ENCODE measurements around the gene ICAM2. TPM values are rescaled to one million over a fixed set of nuclear protein-coding genes. Genes with fewer than 3 reads are reported as not detected.
A peak's percentile ranks its signal among the peaks of the same experiment; 100 is the strongest.

The ICAM2 gene
- total and polyA plus RNA-seq, 9 donors, result 6.8 to 34.2 (median 19.9) TPM

DNA sequence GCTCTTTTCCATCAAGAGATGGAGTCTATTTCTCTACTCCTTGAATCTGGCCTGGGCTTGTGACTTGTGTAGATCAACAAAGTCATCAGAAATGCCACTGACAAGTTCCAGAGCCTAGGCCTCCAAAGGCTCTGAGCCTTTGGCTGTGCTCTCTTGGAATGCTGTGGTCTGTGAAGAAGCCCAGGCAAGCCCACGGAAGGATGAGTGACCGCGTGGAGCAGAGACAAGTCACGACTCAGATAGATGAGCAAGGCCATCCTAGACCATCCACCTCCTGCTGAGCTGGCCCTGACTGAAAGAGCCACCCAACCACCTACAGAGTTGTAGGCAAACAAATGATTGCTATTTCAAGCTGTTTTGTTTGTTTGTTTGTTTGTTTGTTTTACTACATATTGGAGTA is 11.6 kb upstream of the ICAM2 start:
- Histone ChIP-seq H3K4me1 (ENCODE audit: insufficient read depth) (no peaks in the 10 kb centered on the region), H3K36me3 (no peaks in the 10 kb centered on the region), H3K9me3 (no peaks in the 10 kb centered on the region), H3K4me3 (no peak overlapping the region), H3K27me3 (no peaks in the 10 kb centered on the region), H3K27ac (no peak overlapping the region)
- 82 to 93% (median 90%) methylated on average over 4 of the region's 4 CpGs for WGBS, 3 donors
- intact Hi-C loops (cut with DNase I), result no loop called here
- no peak for DNase-seq
- TF ChIP-seq EP300 (IDR thresholded peaks at IDR 0.05), result no peak
- no peak for TF ChIP-seq POLR2A (IDR thresholded peaks at IDR 0.05)
- TF ChIP-seq, protein P1, sequence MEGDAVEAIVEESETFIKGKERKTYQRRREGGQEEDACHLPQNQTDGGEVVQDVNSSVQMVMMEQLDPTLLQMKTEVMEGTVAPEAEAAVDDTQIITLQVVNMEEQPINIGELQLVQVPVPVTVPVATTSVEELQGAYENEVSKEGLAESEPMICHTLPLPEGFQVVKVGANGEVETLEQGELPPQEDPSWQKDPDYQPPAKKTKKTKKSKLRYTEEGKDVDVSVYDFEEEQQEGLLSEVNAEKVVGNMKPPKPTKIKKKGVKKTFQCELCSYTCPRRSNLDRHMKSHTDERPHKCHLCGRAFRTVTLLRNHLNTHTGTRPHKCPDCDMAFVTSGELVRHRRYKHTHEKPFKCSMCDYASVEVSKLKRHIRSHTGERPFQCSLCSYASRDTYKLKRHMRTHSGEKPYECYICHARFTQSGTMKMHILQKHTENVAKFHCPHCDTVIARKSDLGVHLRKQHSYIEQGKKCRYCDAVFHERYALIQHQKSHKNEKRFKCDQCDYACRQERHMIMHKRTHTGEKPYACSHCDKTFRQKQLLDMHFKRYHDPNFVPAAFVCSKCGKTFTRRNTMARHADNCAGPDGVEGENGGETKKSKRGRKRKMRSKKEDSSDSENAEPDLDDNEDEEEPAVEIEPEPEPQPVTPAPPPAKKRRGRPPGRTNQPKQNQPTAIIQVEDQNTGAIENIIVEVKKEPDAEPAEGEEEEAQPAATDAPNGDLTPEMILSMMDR (IDR thresholded peaks at IDR 0.05), result no peak

DNA sequence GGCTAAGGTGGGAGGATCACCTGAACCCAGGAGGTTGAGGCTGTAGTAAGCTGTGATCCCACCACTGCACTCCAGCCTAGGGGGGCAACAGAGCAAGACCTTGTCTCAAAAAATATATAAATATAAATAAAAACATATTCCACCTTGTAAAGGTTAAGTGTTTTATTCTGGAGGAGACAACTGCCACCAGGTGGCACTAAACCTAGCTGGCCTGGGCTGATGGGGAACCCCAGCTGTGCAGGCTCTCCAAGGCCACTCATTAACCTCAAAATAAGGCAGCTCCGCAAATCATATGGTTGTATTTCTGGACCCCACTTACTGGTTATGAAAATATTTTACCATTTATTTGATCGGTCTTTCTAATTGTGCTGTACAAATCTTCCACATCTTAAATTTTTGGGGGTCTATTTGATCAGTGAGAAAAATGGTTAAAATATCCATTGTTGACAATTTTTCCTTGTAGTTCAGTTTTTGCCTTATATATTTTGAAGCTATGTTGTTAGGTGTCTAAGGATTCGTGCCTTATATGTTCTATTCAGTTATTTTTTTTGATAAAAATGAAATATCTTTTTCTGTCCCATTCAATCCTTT is 8.5 kb upstream of the ICAM2 start:
- Histone ChIP-seq H3K9me3 (no peaks in the 10 kb centered on the region), H3K4me3 (no peak overlapping the region), H3K27ac (no peak overlapping the region), H3K4me1 (ENCODE audit: insufficient read depth) (peaks cover 7% of the 10 kb centered on the region), H3K36me3 (no peaks in the 10 kb centered on the region), H3K27me3 (no peaks in the 10 kb centered on the region)
- TF ChIP-seq EP300 (IDR thresholded peaks at IDR 0.05) (no peak), POLR2A (IDR thresholded peaks at IDR 0.05) (no peak)
- TF ChIP-seq, protein P1 (IDR thresholded peaks at IDR 0.05), result peak; percentile 32 to 41 (median 39)
- intact Hi-C loops (cut with DNase I), result loop anchor here in 3 of 4 donors (5.0 to 10.0 kb wide), 4 partner anchors 103 to 253 kb away; partner anchors contain the start of genes ERN1 (in 3 of the 3), CSHL1 (in 1 of the 3) and GH1 (in 1 of the 3)
- DNase-seq, result peak in 3 of 5 donors; percentile 57 to 62 (median 60)
- WGBS, 3 donors, result 22 to 31% (median 28%) methylated on average over 3 of the region's 3 CpGs

DNA sequence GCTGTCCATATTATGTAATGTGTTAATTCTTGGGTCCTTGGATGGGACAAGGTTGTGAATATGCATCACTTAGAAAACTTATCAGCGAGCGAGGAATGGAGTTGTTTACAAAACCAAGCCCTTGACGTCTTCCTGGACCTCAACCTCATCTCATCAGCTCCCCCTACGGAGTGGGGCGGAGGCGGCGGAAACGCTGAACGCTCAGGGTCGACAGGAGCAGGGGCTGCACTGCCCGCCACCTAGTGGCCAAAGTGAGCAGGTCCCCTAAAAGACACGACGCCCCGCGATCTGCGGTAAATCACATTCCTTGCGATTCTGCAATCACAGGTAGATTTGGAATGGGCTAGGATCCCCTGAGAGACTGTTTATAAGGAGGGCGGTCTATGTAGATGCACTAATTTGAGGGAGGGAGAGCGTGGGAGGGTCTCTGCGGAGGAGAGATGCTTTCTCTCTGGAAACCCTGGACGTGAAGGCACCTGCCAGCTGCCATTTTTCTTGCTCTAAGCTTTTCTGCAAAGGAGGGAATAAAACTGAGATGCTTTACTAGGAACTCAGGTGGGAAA is 5.4 kb upstream of the ICAM2 start:
- Histone ChIP-seq H3K4me1 (ENCODE audit: insufficient read depth) (peaks cover 7% of the 10 kb centered on the region), H3K36me3 (no peaks in the 10 kb centered on the region), H3K9me3 (no peaks in the 10 kb centered on the region), H3K27ac (no peak overlapping the region), H3K4me3 (no peak overlapping the region), H3K27me3 (no peaks in the 10 kb centered on the region)
- peak; percentile 58 to 83 (median 72) for DNase-seq
- intact Hi-C loops (cut with DNase I), result loop anchor here in 3 of 4 donors (5.0 to 10.0 kb wide), 4 partner anchors 101 to 256 kb away; partner anchors contain the start of genes ERN1 (in 3 of the 3), CSHL1 (in 1 of the 3) and GH1 (in 1 of the 3)
- 1 to 3% (median 1%) methylated on average over 20 to 21 of the region's 21 CpGs for WGBS, 3 donors
- no peak for TF ChIP-seq POLR2A (IDR thresholded peaks at IDR 0.05)
- TF ChIP-seq, protein P1 (IDR thresholded peaks at IDR 0.05), result peak; percentile 64 to 73 (median 66)

DNA sequence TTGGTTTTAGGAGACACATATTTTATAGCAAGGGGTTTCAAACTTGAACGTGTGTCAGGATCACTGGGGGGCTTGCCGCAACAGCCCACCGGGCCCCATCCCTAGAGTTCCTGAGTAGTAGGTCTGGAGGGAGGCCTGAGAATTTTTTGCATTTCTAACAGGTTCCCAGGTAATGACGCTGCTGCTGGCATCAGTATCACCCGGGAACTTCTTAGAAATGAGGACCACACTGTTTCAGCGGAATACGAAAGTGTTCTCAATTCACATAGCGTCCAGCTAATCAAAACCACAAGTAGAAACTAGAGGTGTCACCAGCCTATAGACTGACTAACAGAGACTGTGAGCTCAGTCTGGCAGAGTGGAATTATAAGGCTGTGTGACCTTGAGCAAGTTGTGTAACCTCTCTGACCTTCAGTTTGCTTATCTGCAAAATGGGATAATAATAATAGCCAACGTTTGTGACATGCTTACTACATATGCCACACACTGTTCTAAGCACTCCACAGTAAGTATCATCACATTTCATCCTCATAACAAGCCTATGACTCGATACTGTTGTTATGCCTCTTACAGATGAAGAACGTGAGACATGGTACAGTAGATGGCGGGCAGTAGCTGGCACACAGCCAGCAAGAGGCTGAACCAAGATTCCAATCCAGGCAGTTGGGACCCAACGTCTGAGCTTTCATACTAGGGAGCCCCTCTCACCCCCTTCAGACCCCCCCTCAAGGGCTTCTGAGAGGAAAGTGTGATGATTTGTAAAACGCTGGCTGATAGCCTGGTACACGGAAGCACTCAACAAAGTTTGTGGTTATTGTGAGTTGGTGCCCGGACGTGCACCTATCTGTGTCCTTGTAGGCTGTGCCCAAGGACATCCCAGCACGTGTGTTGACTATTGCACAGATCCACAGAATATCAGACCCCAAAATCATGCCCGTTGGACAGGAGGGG is 4.6 kb upstream of the ICAM2 start:
- peak in 2 of 5 donors; percentile 37 to 59 for DNase-seq
- Histone ChIP-seq H3K9me3 (no peaks in the 10 kb centered on the region), H3K4me3 (no peak overlapping the region), H3K27ac (no peak overlapping the region), H3K36me3 (no peaks in the 10 kb centered on the region), H3K4me1 (ENCODE audit: insufficient read depth) (peaks cover 7% of the 10 kb centered on the region), H3K27me3 (no peaks in the 10 kb centered on the region)
- intact Hi-C loops (cut with DNase I), result loop anchor here in 3 of 4 donors (5.0 to 10.0 kb wide), 4 partner anchors 100 to 257 kb away; partner anchors contain the start of genes ERN1 (in 3 of the 3), CSHL1 (in 1 of the 3) and GH1 (in 1 of the 3)
- TF ChIP-seq POLR2A (IDR thresholded peaks at IDR 0.05), result no peak
- no peak for TF ChIP-seq EP300 (IDR thresholded peaks at IDR 0.05)
- TF ChIP-seq, protein P1 (IDR thresholded peaks at IDR 0.05), result no peak
- WGBS, 3 donors, result 46 to 60% (median 53%) methylated on average over 19 of the region's 19 CpGs

Data from ovary (tissue), 9 donors.